ENCODE data around the gene HRH1.
"Not testable (repeated sequence)": the region's sequence is repeated elsewhere in the genome, so short reads cannot be mapped to it uniquely, and the experiment has no call there.

HRH1 gene

DNA sequence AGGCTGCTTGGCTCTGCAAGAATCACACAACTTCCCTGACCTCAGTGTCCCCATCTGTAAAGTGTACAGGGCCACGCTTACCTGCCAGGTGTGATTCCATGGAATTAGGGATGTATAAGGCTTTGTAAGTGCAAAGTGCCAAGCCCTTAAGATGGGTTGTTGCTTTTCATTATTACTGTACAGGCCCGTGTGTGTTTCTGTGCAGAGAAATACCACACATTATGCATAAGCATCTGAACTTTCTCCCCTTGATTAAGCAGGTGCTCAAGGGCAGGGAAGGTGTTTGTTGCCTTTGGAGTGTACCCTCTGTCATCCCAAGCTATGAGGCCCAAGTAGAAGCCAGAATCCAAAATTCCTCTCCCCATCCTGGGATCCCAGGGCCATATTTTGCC, 13.6 kb upstream of the HRH1 start:
- DNase-seq (ENCODE audit: low read depth in 2 of 2) = no peak

GRCh38 chr3:11143476-11143875, 10.8 kb upstream of the HRH1 start:
- DNase-seq (ENCODE audit: low read depth in 2 of 2) = no peak

DNA sequence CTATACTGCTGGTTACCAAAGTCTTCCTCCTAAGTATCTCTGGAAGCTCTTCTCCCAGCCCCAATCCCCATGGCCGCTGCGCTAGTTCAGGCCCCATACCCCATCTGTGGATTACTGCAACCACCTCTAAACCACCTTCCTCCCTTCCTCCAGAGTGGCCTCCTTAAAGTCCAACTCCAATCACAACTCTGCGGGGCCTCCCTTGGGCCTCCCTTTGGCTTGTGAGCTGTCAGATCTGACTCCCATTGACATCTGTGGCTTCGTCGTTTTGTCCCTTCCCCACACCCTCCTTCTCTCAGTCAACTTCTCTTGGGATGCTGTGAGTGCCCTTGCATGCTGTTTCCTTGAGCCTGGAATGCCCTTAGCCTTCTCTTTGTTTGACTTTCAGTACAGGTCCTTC, 9.3 kb upstream of the HRH1 start:
- no peak for DNase-seq (ENCODE audit: low read depth in 2 of 2)

GRCh38 chr3:11145888-11146287, 8.4 kb upstream of the HRH1 start:
- DNase-seq (ENCODE audit: low read depth in 2 of 2) = no peak

DNA sequence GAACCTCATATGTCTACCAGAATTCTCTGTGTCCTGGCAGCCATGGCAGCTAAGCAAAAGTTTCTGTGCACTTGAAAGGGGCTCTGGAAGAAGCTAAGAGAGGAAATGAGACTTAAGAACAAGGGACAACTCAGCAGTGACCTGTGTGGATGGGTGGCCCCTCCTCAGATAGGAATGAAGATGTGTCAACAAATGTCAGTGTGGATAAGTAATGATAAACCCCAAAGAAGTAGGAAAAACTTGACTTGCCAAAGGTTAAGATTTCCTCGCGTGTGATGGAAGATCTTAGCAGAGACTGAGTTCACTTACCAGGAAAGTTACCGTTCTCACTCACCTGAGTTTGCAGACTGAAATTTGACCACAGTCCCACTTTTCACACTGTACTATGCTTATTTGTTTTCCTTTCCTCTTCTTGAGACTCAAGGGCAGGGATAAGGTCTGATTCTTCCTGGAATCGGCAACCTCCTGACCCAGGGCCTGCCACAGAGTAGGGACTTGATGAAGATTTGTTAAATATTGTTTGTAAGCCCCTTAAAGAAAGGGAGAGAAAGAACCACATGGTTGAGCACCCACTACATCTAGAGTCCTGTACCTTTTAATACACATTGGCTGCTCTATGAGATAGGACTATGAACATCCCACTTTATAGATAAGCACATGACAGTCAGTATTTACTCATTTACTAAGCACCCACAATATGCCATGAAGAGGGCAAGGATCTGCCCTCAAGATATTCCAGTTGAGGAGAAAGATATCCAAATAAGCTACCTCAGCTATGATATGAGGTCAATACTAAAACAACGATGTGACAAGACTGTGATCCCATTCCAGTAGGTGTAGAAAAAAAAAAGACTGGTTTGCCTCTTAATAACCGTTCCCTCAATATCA, 7.3 kb upstream of the HRH1 start:
- DNase-seq (ENCODE audit: low read depth in 2 of 2) = no peak

DNA sequence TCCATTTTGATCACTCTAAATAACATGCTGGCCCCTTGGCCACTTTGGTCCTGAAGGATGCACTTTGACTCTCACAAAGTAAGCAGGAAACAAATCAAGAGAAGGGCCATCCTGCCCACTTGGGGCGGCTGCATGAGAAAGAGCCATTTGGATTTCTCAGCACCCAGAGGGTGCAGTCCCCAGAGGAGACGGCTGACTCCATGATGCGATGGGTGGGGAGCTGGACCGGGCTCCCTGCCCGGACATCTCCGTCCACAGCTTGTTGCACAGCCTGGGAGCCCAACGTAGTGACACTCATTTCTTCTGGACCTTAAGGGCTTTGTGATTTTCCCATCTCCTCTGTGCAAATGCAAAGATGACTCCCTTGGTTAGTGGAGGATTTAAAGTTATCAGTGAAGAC, 4.0 kb upstream of the HRH1 start:
- no peak for DNase-seq (ENCODE audit: low read depth in 2 of 2)

DNA sequence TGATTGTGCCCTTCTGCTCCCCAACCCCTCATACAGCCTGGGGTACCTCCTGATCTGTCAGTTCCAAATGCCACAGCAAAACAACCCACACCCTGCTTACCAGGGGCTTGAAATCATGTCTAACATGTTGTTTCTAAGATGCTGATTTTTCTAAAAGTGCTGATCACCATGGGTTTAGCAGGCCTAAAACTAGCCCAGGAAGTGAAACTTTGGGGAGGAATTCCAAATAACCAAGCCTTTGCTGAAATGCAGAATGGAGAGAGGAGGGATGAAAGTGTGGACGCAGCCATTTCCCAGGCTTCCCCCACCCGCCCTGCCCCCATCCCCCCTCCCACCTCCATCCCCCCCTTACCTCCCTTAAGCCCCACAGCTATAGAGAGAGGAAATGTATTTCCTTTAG, 2.0 kb upstream of the HRH1 start:
- DNase-seq (ENCODE audit: low read depth in 2 of 2) = no peak

DNA sequence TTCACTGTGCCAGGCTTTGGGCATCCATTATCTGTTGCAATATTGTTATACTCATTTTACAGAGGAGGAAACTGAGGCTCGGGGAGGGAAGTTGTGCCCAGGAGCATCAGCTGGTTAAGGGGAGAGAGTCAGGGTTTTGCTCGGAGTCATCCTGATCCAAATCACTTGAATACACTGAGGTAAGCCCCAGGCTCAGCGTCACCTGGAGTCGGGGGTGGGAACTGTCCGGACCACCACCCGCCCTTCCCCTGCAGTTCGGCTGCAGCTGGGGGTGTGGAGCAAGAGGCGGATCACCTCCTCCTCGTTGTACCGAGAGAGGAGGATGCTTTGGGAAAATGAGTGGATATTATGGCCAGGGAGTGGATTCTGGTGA, 646 bp downstream of the HRH1 start:
- DNase-seq (ENCODE audit: low read depth in 2 of 2) = no peak

- no peak for DNase-seq (ENCODE audit: low read depth in 2 of 2)
These were observed 1.2 kb downstream of the HRH1 start for GRCh38 chr3:11155341-11156025.

GRCh38 chr3:11156026-11156410, 1.7 kb downstream of the HRH1 start:
- no peak for DNase-seq (ENCODE audit: low read depth in 2 of 2)

DNA sequence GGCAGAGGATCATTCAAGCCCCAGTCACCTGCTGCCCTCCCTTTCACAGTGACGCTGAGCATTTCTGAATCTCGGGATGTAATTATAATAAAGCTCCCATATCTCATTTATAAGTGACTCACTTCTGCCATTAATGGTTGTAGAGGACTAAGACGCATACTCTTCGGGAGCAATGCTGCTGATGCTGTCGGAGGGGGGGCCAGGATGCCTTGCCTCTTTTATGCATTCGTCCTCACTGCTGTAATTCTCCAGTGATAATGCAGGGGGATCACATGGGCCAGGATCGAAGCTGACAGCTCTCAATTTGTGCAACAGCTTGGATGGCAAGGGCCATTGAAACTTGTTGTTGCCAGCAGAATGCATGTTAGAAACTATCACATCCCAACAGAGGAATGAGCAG, 3.1 kb downstream of the HRH1 start:
- no peak for DNase-seq (ENCODE audit: low read depth in 2 of 2)

- DNase-seq (ENCODE audit: low read depth in 2 of 2) = no peak
These were observed 5.2 kb downstream of the HRH1 start for GRCh38 chr3:11159421-11159904.

GRCh38 chr3:11161666-11162065, 7.4 kb downstream of the HRH1 start:
- DNase-seq (ENCODE audit: low read depth in 2 of 2) = no peak

GRCh38 chr3:11162401-11163345, 8.4 kb downstream of the HRH1 start:
- DNase-seq (ENCODE audit: low read depth in 2 of 2) = no peak

- DNase-seq (ENCODE audit: low read depth in 2 of 2) = no peak
These were observed 10.3 kb downstream of the HRH1 start for GRCh38 chr3:11164607-11165006.

DNA sequence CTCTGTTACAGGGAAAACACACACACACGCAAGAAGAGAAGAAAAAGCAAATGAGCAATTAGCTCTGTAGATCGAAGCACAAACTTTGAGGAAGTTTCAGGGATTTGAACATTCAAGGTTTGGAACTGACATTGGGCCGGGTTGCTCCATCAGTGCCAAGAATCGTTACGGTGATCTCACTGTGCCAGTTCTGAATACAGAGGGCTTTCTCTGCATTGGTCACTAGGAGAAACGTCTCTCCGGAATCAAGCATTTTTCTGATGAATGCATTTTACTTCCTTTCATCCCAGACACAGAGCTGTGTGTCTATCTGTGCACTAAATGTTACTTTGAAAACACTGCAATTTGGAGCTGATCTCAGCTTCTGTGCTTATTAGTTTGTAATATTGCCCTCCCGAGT, 11.2 kb downstream of the HRH1 start:
- DNase-seq (ENCODE audit: low read depth in 2 of 2) = no peak

- DNase-seq (ENCODE audit: low read depth in 2 of 2) = not testable (repeated sequence)
These were observed 12.6 kb downstream of the HRH1 start for GRCh38 chr3:11166807-11167400.

- DNase-seq (ENCODE audit: low read depth in 2 of 2) = no peak
These were observed 13.3 kb downstream of the HRH1 start for GRCh38 chr3:11167590-11167989.

DNA sequence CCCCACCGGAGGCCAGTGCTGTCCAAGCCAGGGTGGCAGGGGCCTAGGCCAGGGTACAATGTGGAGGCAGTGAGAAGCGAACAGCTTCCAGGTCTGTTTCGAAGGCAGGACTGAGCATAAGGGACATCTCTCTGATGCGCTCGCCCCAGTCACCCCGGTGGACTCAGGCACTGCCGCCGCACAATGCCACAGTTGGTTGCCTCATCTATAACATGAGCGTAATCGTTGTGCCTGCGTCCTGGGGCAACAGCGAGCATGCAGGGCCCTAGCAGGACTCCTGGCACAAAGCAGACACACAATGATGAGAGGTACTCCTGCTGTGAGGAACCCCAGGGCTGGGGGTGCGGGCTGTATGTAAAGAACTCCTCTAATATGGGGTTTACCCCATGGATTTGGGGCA, 14.1 kb downstream of the HRH1 start:
- DNase-seq (ENCODE audit: low read depth in 2 of 2) = no peak

DNA sequence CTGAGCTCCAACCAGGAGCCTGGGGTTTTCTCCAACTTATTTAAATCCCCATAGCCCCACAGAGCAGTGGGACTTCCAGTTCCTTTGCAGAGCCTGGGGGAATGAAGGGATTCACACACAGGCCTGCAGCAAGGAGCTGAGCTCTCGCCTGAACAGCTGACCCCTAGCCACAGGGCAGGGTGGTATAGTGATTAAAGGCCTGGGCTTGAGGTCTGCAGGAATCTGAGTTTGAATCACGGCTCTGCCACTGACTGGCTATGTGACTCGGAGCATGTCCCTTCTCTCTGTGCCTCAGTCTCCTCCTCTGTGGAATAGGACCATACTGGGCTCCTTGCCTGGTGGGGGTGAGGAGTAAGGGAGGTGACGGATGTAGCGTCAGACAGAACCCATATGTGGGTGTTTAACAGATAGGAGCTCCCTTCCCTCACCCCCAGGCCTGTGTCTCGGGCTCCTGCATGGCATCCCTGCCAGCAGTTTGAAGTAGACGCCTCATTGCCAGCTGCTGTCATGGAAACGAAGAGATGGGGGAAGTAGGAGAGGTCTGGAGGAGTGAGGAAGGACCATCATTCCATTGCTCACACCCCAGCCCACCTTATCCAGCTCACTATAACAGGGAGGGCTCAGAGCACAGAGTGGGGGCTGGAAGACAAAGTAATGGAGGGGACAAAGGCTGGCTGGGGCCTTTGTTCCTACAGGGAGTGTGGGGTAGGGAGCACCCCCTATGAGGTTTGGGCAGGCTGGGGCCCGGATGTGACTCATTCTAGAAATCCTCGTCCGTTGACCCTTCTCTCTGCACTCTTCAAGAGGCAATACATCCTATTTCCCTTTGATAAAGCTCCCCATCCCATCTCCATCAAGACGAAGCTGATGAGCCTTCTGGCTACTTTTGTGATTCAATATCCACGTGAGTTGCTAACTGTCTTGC, 14.8 kb downstream of the HRH1 start:
- DNase-seq (ENCODE audit: low read depth in 2 of 2) = no peak

Data from stimulated activated CD8-positive, alpha-beta memory T cell treated with anti-CD3 and anti-CD28 coated beads, Interleukin-15, amount 100 ng/mL, for 48 hours (primary cell).